Measurements from ENCODE around the gene DBNL.

DNA sequence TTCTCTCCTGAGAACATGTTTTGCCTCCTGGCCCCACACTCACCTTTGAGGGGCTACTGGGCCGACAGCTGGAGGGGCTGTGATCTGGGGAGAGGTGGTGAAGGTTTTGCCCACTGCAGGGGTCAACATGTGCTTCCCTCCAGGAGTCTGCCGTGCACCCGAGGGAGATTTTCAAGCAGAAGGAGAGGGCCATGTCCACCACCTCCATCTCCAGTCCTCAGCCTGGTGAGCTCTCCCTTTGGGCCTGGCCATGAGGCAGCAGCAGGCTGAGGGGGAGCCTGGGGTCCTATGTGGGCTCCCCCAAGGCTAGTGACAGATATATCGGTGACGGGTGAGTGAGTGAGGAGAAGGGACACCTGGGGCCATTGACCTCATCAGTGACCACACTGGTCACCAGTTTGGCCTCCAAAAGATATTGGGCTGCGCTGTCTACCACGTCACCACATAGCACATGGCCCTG, 14.3 kb downstream of the DBNL start:
- no peak for TF ChIP-seq GATA2 (IDR thresholded peaks at IDR 0.05; ENCODE audit: low read depth, low read length)
- TF ChIP-seq GATA3 (IDR thresholded peaks at IDR 0.05; ENCODE audit: low read depth, low read length) = no peak

Data from SH-SY5Y (cell line).